H1 (cell line): Measurements from ENCODE around the gene EPHB6. TPM values are rescaled to one million over a fixed set of nuclear protein-coding genes. Genes with fewer than 3 reads are reported as not detected.

Source experiments
- CTCF ChIA-PET: fragments of 300-600 bp; sonication (Branson Sonifier 250); formaldehyde crosslinking; loops from one replicate; lab custom pipeline; 2021; ENCODE audit not compliant: partially characterized antibody; lab: Charles Lee
- POLR2A ChIA-PET: fragments of 300-600 bp; sonication (Branson Sonifier 250); formaldehyde crosslinking; loops from one replicate; lab custom pipeline; 2021; ENCODE audit warnings: inconsistent platforms; ENCODE audit not compliant: partially characterized antibody; lab: Charles Lee
- DNase-seq, 2 experiments: peaks; one replicate each; pipeline versions ENCODE4 v3.0.0 to v3.0.0-alpha.2; 2010 to 2022; ENCODE audit warnings: low spot score in 2 of 2, low read depth in 1 of 2, mixed read lengths in 1 of 2
- FAIRE-seq: peaks from 2 replicates; lab custom pipeline; 2011; peaks lifted over from hg19 to GRCh38; lab: Jason Lieb, UNC
- H2AFZ ChIP-seq: 2 replicates; pipeline ENCODE4 v1.8.1; 2012; ENCODE audit warnings: low read length, inconsistent platforms
- H2AK5ac ChIP-seq: 2 replicates; pipeline ENCODE4 v1.6.1; 2013; ENCODE audit warnings: low read depth, low read length
- H2BK120ac ChIP-seq: replicated peaks from 2 replicates; pipeline ENCODE3; 2013; ENCODE audit warnings: low read depth, low read length, inconsistent platforms
- H2BK12ac ChIP-seq: 2 replicates; pipeline ENCODE4 v1.6.1; 2013; ENCODE audit warnings: low read depth, low read length
- H2BK15ac ChIP-seq: 2 replicates; pipeline ENCODE4 v1.6.1; 2013; ENCODE audit warnings: low read length
- H2BK20ac ChIP-seq: 2 replicates; pipeline ENCODE4 v1.6.1; 2013; ENCODE audit warnings: low read length
- H2BK5ac ChIP-seq: 2 replicates; pipeline ENCODE4 v1.6.1; 2013; ENCODE audit warnings: low read depth, low read length
- H3K14ac ChIP-seq: 2 replicates; pipeline ENCODE4 v1.6.1; 2013; ENCODE audit warnings: inconsistent platforms; ENCODE audit not compliant: insufficient read length
- H3K18ac ChIP-seq: 2 replicates; pipeline ENCODE4 v1.6.1; 2013; ENCODE audit warnings: low read length; ENCODE audit errors: extremely low read depth
- H3K23ac ChIP-seq: 2 replicates; pipeline ENCODE4 v1.6.1; 2013; ENCODE audit warnings: inconsistent platforms; ENCODE audit not compliant: insufficient read length
- H3K23me2 ChIP-seq: 2 replicates; pipeline ENCODE4 v1.6.1; 2013; ENCODE audit warnings: low read depth, low read length
- H3K27ac ChIP-seq: 2 replicates; pipeline ENCODE4 v1.6.1; 2011; ENCODE audit warnings: low read depth, low read length, inconsistent platforms
- H3K27me3 ChIP-seq, 4 experiments: replicated peaks in 1 of 4; 1 replicate in 1 of 4; 2 replicates in 3 of 4; pipeline versions ENCODE4 v1.6.1 to v1.8.1; 2011 to 2013; ENCODE audit warnings: low read length in 3 of 4, mild to moderate bottlenecking in 3 of 4, inconsistent platforms in 2 of 4, mixed read lengths in 2 of 4, moderate library complexity in 1 of 4; ENCODE audit not compliant: control insufficient read depth in 3 of 4, insufficient read depth in 3 of 4; ENCODE audit errors: extremely low read depth in 1 of 4
- H3K36me3 ChIP-seq, 4 experiments: 2 replicates each; pipeline versions ENCODE4 v1.6.1 to v1.8.1; 2011 to 2013; ENCODE audit warnings: mild to moderate bottlenecking in 4 of 4, low read length in 3 of 4, moderate library complexity in 2 of 4, control low read depth in 1 of 4, inconsistent platforms in 1 of 4; ENCODE audit not compliant: insufficient read depth in 4 of 4, control insufficient read depth in 2 of 4
- H3K4ac ChIP-seq: replicated peaks from 2 replicates; pipeline ENCODE3; 2013; ENCODE audit warnings: low read length, low read depth, mixed read lengths, inconsistent platforms; ENCODE audit not compliant: insufficient read length
- H3K4me1 ChIP-seq, 4 experiments: replicated peaks in 1 of 4; 1 replicate in 1 of 4; 2 replicates in 3 of 4; pipeline versions ENCODE4 v1.6.1 to v1.8.1; 2011 to 2013; ENCODE audit warnings: low read length in 3 of 4, inconsistent platforms in 2 of 4, mixed read lengths in 1 of 4; ENCODE audit not compliant: insufficient read depth in 4 of 4, control insufficient read depth in 3 of 4
- H3K4me2 ChIP-seq, 2 experiments: 2 replicates each; pipeline versions ENCODE4 v1.6.1 to v1.8.1; 2011 to 2013; ENCODE audit warnings: low read depth in 2 of 2, low read length in 2 of 2, control low read depth in 1 of 2, inconsistent platforms in 1 of 2, mild to moderate bottlenecking in 1 of 2; ENCODE audit not compliant: insufficient read depth in 1 of 2
- H3K4me3 ChIP-seq, 4 experiments: fragments of 200-600, 300-600 bp in 1 of 4; sonication (generic), shearing (Covaris generic), sonication (Bioruptor Twin) in 1 of 4; 2 replicates each; pipeline versions ENCODE4 v1.5.1 to v1.8.1; 2011 to 2016; ENCODE audit warnings: low read length in 4 of 4, low read depth in 3 of 4, control low read depth in 2 of 4, inconsistent platforms in 2 of 4, mild to moderate bottlenecking in 2 of 4, mixed read lengths in 1 of 4, moderate library complexity in 1 of 4; ENCODE audit not compliant: insufficient read depth in 2 of 4; ENCODE audit errors: extremely low read depth in 1 of 4
- H3K56ac ChIP-seq: replicated peaks from 2 replicates; pipeline ENCODE3; 2013; ENCODE audit warnings: low read depth, mild to moderate bottlenecking, mixed read lengths, low read length, inconsistent platforms; ENCODE audit not compliant: insufficient read length
- H3K79me1 ChIP-seq: 2 replicates; pipeline ENCODE4 v1.6.1; 2013; ENCODE audit warnings: low read depth, low read length, control low read depth
- H3K79me2 ChIP-seq, 2 experiments: 2 replicates each; pipeline versions ENCODE4 v1.6.1 to v1.8.1; 2012 to 2013; ENCODE audit warnings: low read length in 2 of 2, mild to moderate bottlenecking in 2 of 2, inconsistent platforms in 1 of 2; ENCODE audit not compliant: insufficient read depth in 2 of 2, control insufficient read depth in 1 of 2
- H3K9ac ChIP-seq, 4 experiments: replicated peaks in 1 of 4; 1 replicate in 1 of 4; 2 replicates in 3 of 4; pipeline versions ENCODE4 v1.6.1 to v1.8.1; 2011 to 2013; ENCODE audit warnings: low read depth in 3 of 4, low read length in 3 of 4, control low read depth in 2 of 4, mild to moderate bottlenecking in 2 of 4, moderate library complexity in 2 of 4, inconsistent platforms in 1 of 4; ENCODE audit errors: extremely low read depth in 1 of 4
- H3K9me3 ChIP-seq, 2 experiments: 2 replicates each; pipeline versions ENCODE4 v1.6.1 to v1.8.1; 2012 to 2013; ENCODE audit warnings: mild to moderate bottlenecking in 2 of 2, moderate library complexity in 2 of 2, control low read depth in 1 of 2, inconsistent platforms in 1 of 2, low read depth in 1 of 2, low read length in 1 of 2, mixed read lengths in 1 of 2; ENCODE audit not compliant: insufficient read depth in 2 of 2
- H4K20me1 ChIP-seq, 2 experiments: replicated peaks in 1 of 2; 2 replicates each; pipeline versions ENCODE3 to v1.8.1; 2011 to 2013; ENCODE audit warnings: inconsistent platforms in 2 of 2, low read length in 2 of 2, mild to moderate bottlenecking in 1 of 2; ENCODE audit not compliant: insufficient read depth in 2 of 2, control insufficient read depth in 1 of 2
- H4K5ac ChIP-seq: 2 replicates; pipeline ENCODE4 v1.6.1; 2013; ENCODE audit warnings: low read length, low read depth, mixed read lengths, inconsistent platforms; ENCODE audit not compliant: insufficient read length
- H4K8ac ChIP-seq: 2 replicates; pipeline ENCODE4 v1.8.0; 2013; ENCODE audit warnings: mild to moderate bottlenecking, moderate library complexity, low read length, inconsistent platforms; ENCODE audit not compliant: insufficient read depth; ENCODE audit errors: extremely low read depth
- H4K91ac ChIP-seq: replicated peaks from 2 replicates; pipeline ENCODE3; 2013; ENCODE audit warnings: low read length, mixed read lengths, inconsistent platforms; ENCODE audit not compliant: insufficient read length
- WGBS, 2 experiments: shearing (Covaris generic) in 1 of 2; methylation state at CpG; one replicate each; pipeline versions ENCODE4 v1.1.6 to v1.1.7; 2013 to 2015; ENCODE audit warnings: low lambda C conversion rate in 2 of 2, mixed read lengths in 2 of 2, inconsistent platforms in 1 of 2, low coverage in 1 of 2, missing lambda C conversion rate in 1 of 2; ENCODE audit not compliant: insufficient replicate concordance in 2 of 2, insufficient coverage in 1 of 2, insufficient read length in 1 of 2; ENCODE audit errors: extremely low coverage in 1 of 2, missing lambda C conversion rate in 1 of 2; 5-methylcytosine and 5-hydroxymethylcytosine counted together
- polyA plus RNA-seq, 7 experiments: library from polyadenylated mRNA; depleted of rRNA in 3 of 7; stranded (reverse) in 5 of 7; unstranded in 2 of 7; fragments of >200 nt in 5 of 7; fragments of 200-250 nt in 2 of 7; gene quantifications; 1 replicate in 5 of 7; 2 replicates in 1 of 7; 4 replicates in 1 of 7; pipeline versions ENCODE4 v1.2.1 to v1.2.3, GENCODE V29; 2011 to 2013; ENCODE audit warnings: missing spikeins in 2 of 7, mixed read lengths in 2 of 7
- total RNA-seq: library from RNA; stranded (reverse); fragmentation: NEBNext Ultra II Directional; extraction: Animal tissue kit (Norgen Biotek cat#: 25700); gene quantifications from 2 replicates; pipeline ENCODE4 v1.2.1, GENCODE V29; 2021

The EPHB6 gene
- total and polyA plus RNA-seq, 2 of the 8 experiments (the other 6 are each of a cell fraction or from before 2014, with no cell fraction given): 19.7 TPM

- Histone ChIP-seq H3K79me2 (no peaks in the 10 kb centered on the region), H3K36me3 (no peaks in the 10 kb centered on the region), H3K27me3 (no peaks in the 10 kb centered on the region), H2AK5ac (no peak overlapping the region), H3K27ac (no peak overlapping the region), H2BK12ac (no peak overlapping the region), H3K23ac (no peak overlapping the region), H2AFZ (no peak overlapping the region), H3K18ac (0 out of 2 replicates have a peak overlapping the region, but pooled peaks have one; percentile 72), H2BK5ac (no peak overlapping the region), H3K14ac (no peak overlapping the region), H4K20me1 (no peaks in the 10 kb centered on the region), H3K23me2 (no peaks in the 10 kb centered on the region; the same call in 1 of the 2 replicates), H3K9ac (no peak overlapping the region), H3K4me3 (no peak overlapping the region), H3K4me1 (peaks cover 3 to 10% (median 9%) of the 10 kb centered on the region in 4 experiments; a peak in 6 of 7 replicates), H3K56ac (no peak overlapping the region), H3K9me3 (no peaks in the 10 kb centered on the region), H3K79me1 (no peaks in the 10 kb centered on the region), H2BK120ac (no peak overlapping the region), H2BK15ac (no peak overlapping the region), H3K4me2 (peak overlapping the region; percentile 22 to 34; a peak in 2 of 4 replicates), H3K4ac (no peak overlapping the region), H4K8ac (no peak overlapping the region), H4K5ac (no peak overlapping the region), H2BK20ac (peak overlapping the region; percentile 93), H4K91ac (no peak overlapping the region)
- DNase-seq: peak in 1 of 2 experiments; percentile 42
- FAIRE-seq: no peak
- CTCF ChIA-PET: interaction anchor here (0.7 to 13.9 kb wide), 8 partner anchors 7 to 379 kb away, joined by 3 to 107 read pairs (median 8); partner anchors contain the start of gene EPHB6
- POLR2A ChIA-PET: no interaction called here
- 87% methylated on average over 4 of the region's 4 CpGs; no CpG with 5 or more reads in 1 of the 2 experiments for WGBS, 2 experiments
Observed at GRCh38 chr7:142862351-142862750, 7.5 kb downstream of the EPHB6 start.
